Kidney (tissue), 14 donors: Measurements from ENCODE around the gene CLTCL1. TPM values are rescaled to one million over a fixed set of nuclear protein-coding genes. Genes with fewer than 3 reads are reported as not detected.

Source experiments
- DNase-seq, 5 donors: peaks; one replicate each; pipeline ENCODE4 v3.0.0-alpha.2; 2013 to 2020
- FAIRE-seq: peaks from 2 replicates; lab custom pipeline; 2012; peaks lifted over from hg19 to GRCh38; lab: Jason Lieb, UNC
- H3K27ac ChIP-seq, 2 donors: one replicate each; pipeline ENCODE4 v1.7.0; 2013; ENCODE audit warnings: low read depth in 2 of 2, low read length in 2 of 2, inconsistent platforms in 1 of 2
- H3K27me3 ChIP-seq: one replicate; pipeline ENCODE4 v1.7.1; 2013; ENCODE audit warnings: low read length, inconsistent platforms; ENCODE audit not compliant: control insufficient read depth, insufficient read depth
- H3K36me3 ChIP-seq, 3 donors: one replicate each; pipeline versions ENCODE4 v1.7.0 to v1.7.1; 2013; ENCODE audit warnings: low read length in 3 of 3, control low read depth in 1 of 3, inconsistent platforms in 1 of 3; ENCODE audit not compliant: insufficient read depth in 3 of 3, control insufficient read depth in 2 of 3
- H3K4me1 ChIP-seq, 3 donors: one replicate each; pipeline versions ENCODE4 v1.7.0 to v1.7.1; 2013; ENCODE audit warnings: low read length in 3 of 3, inconsistent platforms in 1 of 3, low read depth in 1 of 3; ENCODE audit not compliant: control insufficient read depth in 2 of 3, insufficient read depth in 2 of 3
- H3K4me3 ChIP-seq, 3 donors: one replicate each; pipeline versions ENCODE4 v1.7.0 to v1.8.1; 2013; ENCODE audit warnings: low read length in 3 of 3, control low read depth in 1 of 3, inconsistent platforms in 1 of 3
- H3K9ac ChIP-seq, 3 donors: one replicate each; pipeline versions ENCODE4 v1.7.0 to v1.7.1; 2013; ENCODE audit warnings: low read length in 3 of 3, control low read depth in 1 of 3, inconsistent platforms in 1 of 3
- H3K9me3 ChIP-seq, 3 donors: one replicate each; pipeline versions ENCODE4 v1.7.0 to v1.7.1; 2013; ENCODE audit warnings: low read length in 3 of 3, control low read depth in 1 of 3, inconsistent platforms in 1 of 3; ENCODE audit not compliant: control insufficient read depth in 2 of 3, insufficient read depth in 1 of 3
- intact Hi-C: fragments of 100-400 bp; cut with DNase I; formaldehyde crosslinking; loops from one replicate; pipeline ENCODE4 v1.11.1; 2022
- polyA plus RNA-seq: library from polyadenylated mRNA; stranded (reverse); fragments of 350-450 nt; fragmentation: Illumina TruSeq; extraction: RNeasy Lipid Tissue Mini Kit (QIAGEN cat#74804); gene quantifications from one replicate; pipeline ENCODE4 v1.2.3, GENCODE V29; 2014; ENCODE audit warnings: low read depth, low replicate concordance; ENCODE audit not compliant: insufficient read depth
- total RNA-seq: library from RNA; stranded (reverse); fragmentation: NEBNext Ultra II Directional; extraction: Animal tissue kit (Norgen Biotek cat#: 25700); gene quantifications from one replicate; pipeline ENCODE4 v1.2.1, GENCODE V29; 2021
- TF ChIP-seq, protein P1 (sequence below): IDR thresholded peaks from 3 replicates; pipeline ENCODE4 v1.5.1; 2012; ENCODE audit warnings: mild to moderate bottlenecking, moderate library complexity, borderline replicate concordance; ENCODE audit not compliant: insufficient read depth; ENCODE audit errors: extremely low read depth
- donor health status: control.
- donor health status: control.
- donor health status: control.
- donor health status: control.
- donor health status: control.
- donor health status: DM: yes; HTN: yes; CAD: no.
- donor health status: Normal renal cell carcinoma (clear cell type).

The CLTCL1 gene
- total and polyA plus RNA-seq, 2 donors from 2014 or later = 4.0 to 6.3 TPM

DNA sequence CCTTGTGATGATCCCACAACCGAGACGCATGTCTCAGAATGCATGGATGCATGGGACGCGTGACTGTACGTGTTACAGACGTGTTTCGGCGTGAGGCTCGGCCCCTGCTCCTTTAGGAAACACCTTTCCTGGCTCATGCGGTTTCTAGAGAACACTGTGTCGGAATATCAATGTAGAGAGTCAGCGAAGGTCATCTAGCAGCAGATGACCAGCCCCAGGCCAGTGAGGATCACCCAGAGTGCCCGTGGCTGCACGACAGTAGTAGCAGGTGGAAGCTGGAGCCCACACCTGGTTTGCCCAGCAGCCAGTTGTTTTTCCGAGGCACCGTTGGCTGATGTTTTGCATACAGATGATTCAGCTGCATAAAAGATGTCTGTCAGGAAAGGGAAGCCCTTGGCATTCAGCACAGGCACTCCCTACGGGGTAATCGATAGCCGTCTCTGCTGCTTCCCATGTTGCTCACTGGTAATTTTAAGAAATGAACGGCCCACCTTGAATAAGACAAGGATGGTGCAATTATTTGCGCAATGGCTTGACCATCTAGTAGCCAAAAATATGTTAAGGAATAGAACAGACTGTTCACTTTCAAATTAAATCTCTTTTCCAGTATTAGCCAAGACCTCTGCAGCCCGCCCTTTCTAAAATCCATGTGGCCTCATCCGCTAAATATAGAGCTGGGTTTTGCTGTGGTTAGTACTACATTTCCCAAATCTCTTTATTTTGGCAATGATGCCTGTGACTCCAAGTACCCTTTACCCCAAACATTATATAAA is 1.1 kb upstream of the CLTCL1 start:
- no peak for FAIRE-seq
- H3K9ac ChIP-seq = peak overlapping the region; percentile 71 to 96 (median 89)
- TF ChIP-seq, protein P1, sequence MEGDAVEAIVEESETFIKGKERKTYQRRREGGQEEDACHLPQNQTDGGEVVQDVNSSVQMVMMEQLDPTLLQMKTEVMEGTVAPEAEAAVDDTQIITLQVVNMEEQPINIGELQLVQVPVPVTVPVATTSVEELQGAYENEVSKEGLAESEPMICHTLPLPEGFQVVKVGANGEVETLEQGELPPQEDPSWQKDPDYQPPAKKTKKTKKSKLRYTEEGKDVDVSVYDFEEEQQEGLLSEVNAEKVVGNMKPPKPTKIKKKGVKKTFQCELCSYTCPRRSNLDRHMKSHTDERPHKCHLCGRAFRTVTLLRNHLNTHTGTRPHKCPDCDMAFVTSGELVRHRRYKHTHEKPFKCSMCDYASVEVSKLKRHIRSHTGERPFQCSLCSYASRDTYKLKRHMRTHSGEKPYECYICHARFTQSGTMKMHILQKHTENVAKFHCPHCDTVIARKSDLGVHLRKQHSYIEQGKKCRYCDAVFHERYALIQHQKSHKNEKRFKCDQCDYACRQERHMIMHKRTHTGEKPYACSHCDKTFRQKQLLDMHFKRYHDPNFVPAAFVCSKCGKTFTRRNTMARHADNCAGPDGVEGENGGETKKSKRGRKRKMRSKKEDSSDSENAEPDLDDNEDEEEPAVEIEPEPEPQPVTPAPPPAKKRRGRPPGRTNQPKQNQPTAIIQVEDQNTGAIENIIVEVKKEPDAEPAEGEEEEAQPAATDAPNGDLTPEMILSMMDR = no peak

DNA sequence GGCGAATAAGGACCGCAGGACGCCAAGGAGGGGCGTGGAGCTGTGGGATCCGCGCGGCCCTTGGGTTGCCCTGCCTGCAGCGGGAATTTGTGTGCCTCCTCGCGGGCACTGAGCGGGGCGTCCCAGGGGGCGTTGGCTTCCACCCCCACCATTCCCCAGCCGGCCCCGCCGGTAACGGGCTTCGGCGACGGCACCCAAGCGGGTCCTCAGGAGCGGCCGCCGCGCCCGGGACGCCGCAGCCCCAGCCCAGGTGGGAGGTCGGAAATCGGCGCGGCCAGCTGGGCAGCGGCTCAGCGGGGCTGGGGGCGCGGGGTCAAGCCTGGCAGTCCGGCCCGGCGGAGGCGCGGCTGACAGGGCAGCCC is 320 bp downstream of the CLTCL1 start:
- Histone ChIP-seq H3K9ac (peak overlapping the region in 2 of 3 donors; percentile 12 to 49), H3K4me3 (peak overlapping the region; percentile 13 to 72 (median 59)), H3K27ac (no peak overlapping the region), H3K36me3 (no peaks in the 10 kb centered on the region), H3K9me3 (no peaks in the 10 kb centered on the region), H3K4me1 (peaks cover 0 to 14% (median 13%) of the 10 kb centered on the region in 3 donors), H3K27me3 (no peaks in the 10 kb centered on the region)
- intact Hi-C loops = no loop called here
- DNase-seq (peak; percentile 27 to 80 (median 46)), FAIRE-seq (no peak)
- TF ChIP-seq, protein P1 = no peak

More for the DNA sequence above, 1.1 kb upstream of the CLTCL1 start:
- Histone ChIP-seq H3K27ac (peak overlapping the region; percentile 76 to 85), H3K27me3 (no peaks in the 10 kb centered on the region), H3K4me3 (peak overlapping the region; percentile 93 to 99 (median 96)), H3K36me3 (no peaks in the 10 kb centered on the region), H3K9me3 (no peaks in the 10 kb centered on the region), H3K4me1 (peaks cover 0 to 14% (median 13%) of the 10 kb centered on the region in 3 donors)
- intact Hi-C loops = no loop called here
- DNase-seq = peak in 1 of 5 donors; percentile 47

DNA sequence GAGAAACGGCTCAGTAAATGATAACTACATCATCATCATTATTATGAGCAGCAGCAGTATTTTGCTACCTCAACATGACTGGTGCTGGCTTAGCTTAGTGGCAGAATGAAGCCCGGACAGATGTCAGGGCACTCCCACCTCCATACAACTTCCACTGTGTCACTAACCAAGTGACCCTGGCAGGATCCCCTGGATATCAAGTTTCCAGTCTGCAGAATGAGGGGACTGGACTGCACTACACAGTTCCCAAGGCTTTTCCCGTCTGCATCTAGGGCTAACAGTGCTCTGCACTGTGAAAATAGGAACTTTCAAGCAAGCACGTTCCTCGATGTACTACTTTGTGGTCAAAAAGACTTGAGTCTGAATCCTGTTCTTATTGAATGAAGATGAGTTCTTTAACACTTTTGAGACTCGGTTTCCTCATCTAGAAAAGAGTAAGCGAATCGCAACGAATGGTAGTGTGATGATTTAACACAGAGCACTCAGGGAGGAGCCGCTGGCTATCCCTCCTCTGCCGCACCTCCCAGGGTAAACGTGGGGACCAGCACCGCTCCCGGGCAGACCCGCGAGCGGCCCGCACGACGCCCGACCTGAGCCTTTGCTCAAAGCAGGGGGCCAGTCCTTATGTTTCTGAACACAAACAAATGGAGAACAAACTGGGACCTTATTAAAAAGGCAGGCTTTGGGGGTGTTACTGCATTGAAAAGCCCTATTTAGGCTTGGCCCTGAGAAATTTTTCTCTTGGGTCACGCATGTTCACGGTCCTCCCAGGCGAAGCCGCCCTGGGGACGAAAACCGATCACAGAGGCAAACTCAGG is 910 bp downstream of the CLTCL1 start:
- peak overlapping the region; percentile 13 to 72 (median 59) for H3K4me3 ChIP-seq
- peak; percentile 28 to 75 (median 38) for DNase-seq
- no peaks in the 10 kb centered on the region for H3K9me3 ChIP-seq
- FAIRE-seq = no peak
- H3K27me3 ChIP-seq = no peaks in the 10 kb centered on the region
- H3K36me3 ChIP-seq = no peaks in the 10 kb centered on the region
- H3K27ac ChIP-seq = no peak overlapping the region
- H3K4me1 ChIP-seq = peaks cover 0 to 14% (median 13%) of the 10 kb centered on the region in 3 donors
- TF ChIP-seq, protein P1 = no peak
- intact Hi-C loops = no loop called here
- peak overlapping the region; percentile 12 to 49 (median 34) for H3K9ac ChIP-seq
